Activated CD4-positive, alpha-beta memory T cell treated with anti-CD3 and anti-CD28 coated beads, Interleukin-2, amount 10 ng/mL, durations not matched to agents 7 days and 5 days (primary cell): ENCODE results near the gene CDK5R1. TPM values are rescaled to one million over a fixed set of nuclear protein-coding genes. Genes with fewer than 3 reads are reported as not detected.

Source experiments
- CTCF ChIA-PET: fragments of 350-600 bp; sonication (Branson Sonifier 250); formaldehyde crosslinking; loops from one replicate; lab custom pipeline; 2021; ENCODE audit warnings: antibody characterized with exemption, inconsistent platforms; lab: Charles Lee
- POLR2A ChIA-PET: fragments of 350-600 bp; sonication (Branson Sonifier 250); formaldehyde crosslinking; loops from one replicate; lab custom pipeline; 2021; ENCODE audit warnings: antibody characterized with exemption; lab: Charles Lee
- DNase-seq: peaks from one replicate; pipeline ENCODE4 v3.0.0-alpha.2; 2020
- H3K27ac Mint-ChIP-seq: one replicate; pipeline ENCODE4 v1.8.0; 2021; ENCODE audit warnings: mild to moderate bottlenecking, mixed read lengths
- H3K27me3 Mint-ChIP-seq: one replicate; pipeline ENCODE4 v1.8.0; 2021; ENCODE audit warnings: mixed read lengths
- H3K36me3 Mint-ChIP-seq: one replicate; pipeline ENCODE4 v1.8.0; 2021; ENCODE audit warnings: low read depth, mixed read lengths
- H3K4me1 Mint-ChIP-seq: one replicate; pipeline ENCODE4 v1.8.0; 2021; ENCODE audit warnings: mixed read lengths
- H3K4me3 Mint-ChIP-seq: one replicate; pipeline ENCODE4 v1.8.0; 2021; ENCODE audit warnings: mild to moderate bottlenecking, mixed read lengths
- H3K9me3 Mint-ChIP-seq: one replicate; pipeline ENCODE4 v1.8.0; 2021; ENCODE audit warnings: mixed read lengths
- total RNA-seq, 2 experiments: library from RNA; stranded (reverse); gene quantifications; one replicate each; pipeline ENCODE4 v1.2.3, GENCODE V29; 2021

The CDK5R1 gene
- total RNA-seq, 2 experiments from 2014 or later: 7.4 to 7.9 TPM

- Mint-ChIP-seq H3K9me3 (no peaks in the 10 kb centered on the region), H3K27ac (no peak overlapping the region), H3K4me1 (no peaks in the 10 kb centered on the region), H3K27me3 (no peaks in the 10 kb centered on the region), H3K36me3 (peaks cover 80% of the 10 kb centered on the region), H3K4me3 (no peak overlapping the region)
- ChIA-PET POLR2A (no interaction called here), CTCF (interaction anchor here (2.1 to 2.5 kb wide), 2 partner anchors 13 kb away, joined by 5 to 6 read pairs; no protein-coding TSS in a partner anchor)
- DNase-seq: no peak
These were observed 11.5 kb upstream of the CDK5R1 start for GRCh38 chr17:32475258-32475657.

- no peak overlapping the region for H3K4me3 Mint-ChIP-seq
- ChIA-PET CTCF (interaction anchor here (2.1 kb wide), 1 partner anchor 15 kb away, joined by 6 read pairs; no protein-coding TSS in a partner anchor), POLR2A (no interaction called here)
- H3K36me3 Mint-ChIP-seq: peaks cover 81% of the 10 kb centered on the region
- H3K27me3 Mint-ChIP-seq: no peaks in the 10 kb centered on the region
- DNase-seq: no peak
- H3K4me1 Mint-ChIP-seq: no peaks in the 10 kb centered on the region
- H3K9me3 Mint-ChIP-seq: no peaks in the 10 kb centered on the region
- no peak overlapping the region for H3K27ac Mint-ChIP-seq
These were observed 9.6 kb upstream of the CDK5R1 start for GRCh38 chr17:32477220-32477619.

DNA sequence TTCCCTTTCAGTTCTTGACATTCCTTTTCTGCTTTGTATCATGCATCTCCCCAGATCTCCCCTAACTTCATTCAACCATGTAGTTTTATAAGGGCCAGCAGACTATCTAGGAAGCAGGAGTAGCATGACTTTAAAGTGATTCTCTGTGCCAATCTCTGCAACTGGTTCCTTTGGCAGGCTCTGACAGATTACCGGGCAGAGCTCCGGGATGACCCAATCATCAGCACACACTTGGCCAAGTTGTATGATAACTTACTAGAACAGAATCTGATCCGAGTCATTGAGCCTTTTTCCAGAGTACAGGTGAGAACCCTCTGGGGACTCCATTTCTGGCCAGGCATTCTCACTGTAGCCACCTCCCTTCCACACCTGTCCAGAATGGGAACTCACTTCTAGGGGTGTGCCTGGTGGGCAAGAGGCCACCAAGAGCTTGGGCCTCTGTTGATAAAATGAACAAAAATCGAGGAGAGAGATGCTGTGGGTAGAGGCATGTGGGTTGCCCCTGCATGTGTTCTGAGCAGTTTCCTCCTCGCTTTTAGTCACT is 7.6 kb upstream of the CDK5R1 start:
- no peak for DNase-seq
- H3K4me3 Mint-ChIP-seq: no peak overlapping the region
- no peak overlapping the region for H3K27ac Mint-ChIP-seq
- CTCF ChIA-PET: interaction anchor here (2.0 kb wide), 1 partner anchor 16 kb away, joined by 5 read pairs; no protein-coding TSS in a partner anchor
- POLR2A ChIA-PET: no interaction called here
- H3K9me3 Mint-ChIP-seq: no peaks in the 10 kb centered on the region
- H3K4me1 Mint-ChIP-seq: peaks cover 3% of the 10 kb centered on the region
- H3K36me3 Mint-ChIP-seq: peaks cover 76% of the 10 kb centered on the region
- H3K27me3 Mint-ChIP-seq: no peaks in the 10 kb centered on the region

DNA sequence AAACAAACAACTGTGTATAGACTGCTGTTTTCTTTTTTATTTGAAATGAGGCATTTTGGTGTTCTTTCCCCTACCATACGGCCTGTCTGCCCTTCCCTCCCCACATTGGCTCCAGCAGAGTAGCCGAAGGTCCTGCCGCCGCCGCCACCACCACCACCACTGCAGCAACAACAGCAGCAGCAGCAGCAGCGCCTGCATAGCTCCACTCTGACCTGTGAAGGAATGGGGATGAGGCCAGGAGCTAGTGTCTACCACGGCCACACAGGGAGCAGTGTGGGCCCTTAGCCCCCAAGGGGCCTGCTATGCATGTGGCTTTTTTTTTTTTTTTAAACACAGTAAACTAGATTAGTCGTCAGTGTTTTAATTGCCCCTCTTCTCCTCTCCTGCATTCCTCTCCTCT is 5.6 kb upstream of the CDK5R1 start:
- DNase-seq: no peak
- Mint-ChIP-seq H3K27me3 (no peaks in the 10 kb centered on the region), H3K36me3 (peaks cover 58% of the 10 kb centered on the region), H3K4me1 (peaks cover 8% of the 10 kb centered on the region), H3K9me3 (no peaks in the 10 kb centered on the region), H3K4me3 (no peak overlapping the region), H3K27ac (no peak overlapping the region)
- CTCF ChIA-PET: interaction anchor here (1.0 to 1.2 kb wide), 3 partner anchors 10 to 42 kb away, joined by 3 to 7 read pairs (median 3); no protein-coding TSS in a partner anchor
- POLR2A ChIA-PET: no interaction called here

DNA sequence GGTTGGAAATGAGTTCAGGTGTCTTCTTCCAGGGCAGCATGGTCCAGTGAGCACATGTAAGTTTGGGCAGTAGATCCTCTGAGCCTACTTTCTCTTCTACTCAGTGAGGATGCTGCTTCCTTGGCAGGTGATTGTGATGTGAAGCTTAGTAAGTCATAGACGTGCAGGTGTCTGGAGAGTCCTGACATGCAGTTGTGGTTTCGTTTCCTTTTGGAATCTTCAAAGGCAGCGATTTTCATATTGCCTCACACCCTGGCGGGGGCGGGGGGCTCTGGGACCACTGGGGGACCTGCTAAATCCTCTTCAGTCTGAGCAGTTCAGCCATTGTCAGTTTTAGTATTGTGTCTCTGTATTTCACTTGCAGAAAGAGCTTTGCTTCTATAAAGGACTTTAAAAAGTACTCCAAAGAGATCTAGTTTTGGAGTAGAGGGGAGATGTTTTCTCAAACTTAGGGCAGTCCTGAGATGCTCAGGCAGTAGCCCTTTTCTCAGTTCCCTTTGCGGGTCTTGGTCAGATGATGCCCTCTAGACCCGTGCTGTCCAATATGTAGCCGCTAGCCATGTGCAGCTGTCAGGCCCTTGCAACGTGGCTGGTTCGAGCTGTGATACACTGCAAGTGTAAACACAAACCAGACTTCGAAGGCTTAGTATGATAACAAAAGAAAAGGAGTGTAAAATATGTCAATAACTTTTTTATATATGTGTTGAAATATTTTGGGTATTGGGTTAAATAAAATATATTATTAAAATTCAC is 4.0 kb upstream of the CDK5R1 start:
- H3K36me3 Mint-ChIP-seq: peaks cover 47% of the 10 kb centered on the region
- H3K27ac Mint-ChIP-seq: peak overlapping the region; percentile 3
- H3K4me3 Mint-ChIP-seq: no peak overlapping the region
- H3K4me1 Mint-ChIP-seq: peaks cover 11% of the 10 kb centered on the region
- ChIA-PET POLR2A (interaction anchor here (0.6 to 1.3 kb wide), 5 partner anchors 9 to 39 kb away, joined by 3 to 6 read pairs (median 3); partner anchors contain the start of gene PSMD11), CTCF (interaction anchor here (1.4 to 2.0 kb wide), 2 partner anchors 18 to 275 kb away, joined by 3 to 8 read pairs; no protein-coding TSS in a partner anchor)
- H3K9me3 Mint-ChIP-seq: no peaks in the 10 kb centered on the region
- no peak for DNase-seq
- no peaks in the 10 kb centered on the region for H3K27me3 Mint-ChIP-seq

DNA sequence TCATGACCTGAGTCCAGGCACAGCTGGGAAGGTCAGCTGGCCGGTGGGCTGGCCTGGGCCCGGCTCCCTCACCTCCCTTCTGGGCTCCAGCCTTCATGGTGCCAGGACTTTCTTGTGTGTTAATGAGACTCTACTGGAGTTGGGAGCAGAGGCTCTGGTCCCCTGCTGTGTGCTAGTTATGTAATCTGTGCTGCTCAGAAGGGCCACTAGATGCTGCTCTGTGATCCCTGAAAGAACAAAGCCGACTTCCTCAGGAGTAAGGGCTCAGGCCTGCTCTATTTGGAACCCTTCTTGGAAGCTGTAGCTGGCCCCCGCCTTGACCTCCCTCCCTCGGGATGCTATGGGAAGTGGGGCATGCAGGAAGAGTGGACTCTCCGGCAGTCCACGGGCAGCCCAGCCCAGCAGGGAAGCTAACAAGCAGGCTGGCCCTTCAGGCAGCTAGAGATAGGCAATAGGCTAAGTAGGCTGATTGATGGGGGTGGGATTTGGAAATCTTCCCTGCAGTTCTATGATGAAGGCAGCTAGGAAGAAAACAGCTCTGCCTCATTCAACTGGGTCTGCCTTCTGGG is 3.3 kb upstream of the CDK5R1 start:
- Mint-ChIP-seq H3K4me1 (peaks cover 18% of the 10 kb centered on the region), H3K4me3 (no peak overlapping the region), H3K27me3 (no peaks in the 10 kb centered on the region), H3K27ac (peak overlapping the region; percentile 32), H3K9me3 (no peaks in the 10 kb centered on the region), H3K36me3 (peaks cover 48% of the 10 kb centered on the region)
- POLR2A ChIA-PET: interaction anchor here (0.6 to 1.8 kb wide), 6 partner anchors 19 to 271 kb away, joined by 3 to 6 read pairs (median 4); partner anchors contain the start of gene PSMD11
- peak; percentile 45 for DNase-seq
- CTCF ChIA-PET: interaction anchor here (0.7 to 4.1 kb wide), 9 partner anchors 19 to 274 kb away, joined by 3 to 25 read pairs (median 6); no protein-coding TSS in a partner anchor

GRCh38 chr17:32484041-32484461 is 2.7 kb upstream of the CDK5R1 start:
- H3K4me3 Mint-ChIP-seq: no peak overlapping the region
- ChIA-PET CTCF (interaction anchor here (0.7 to 4.1 kb wide), 9 partner anchors 20 to 274 kb away, joined by 3 to 25 read pairs (median 6); no protein-coding TSS in a partner anchor), POLR2A (interaction anchor here (0.7 to 1.8 kb wide), 4 partner anchors 20 to 271 kb away, joined by 3 to 5 read pairs (median 4); no protein-coding TSS in a partner anchor)
- peaks cover 49% of the 10 kb centered on the region for H3K36me3 Mint-ChIP-seq
- peaks cover 23% of the 10 kb centered on the region for H3K4me1 Mint-ChIP-seq
- no peaks in the 10 kb centered on the region for H3K9me3 Mint-ChIP-seq
- DNase-seq: no peak
- no peaks in the 10 kb centered on the region for H3K27me3 Mint-ChIP-seq
- peak overlapping the region; percentile 55 for H3K27ac Mint-ChIP-seq

GRCh38 chr17:32484628-32485027 is 2.2 kb upstream of the CDK5R1 start:
- Mint-ChIP-seq H3K36me3 (peaks cover 49% of the 10 kb centered on the region), H3K9me3 (no peaks in the 10 kb centered on the region), H3K4me1 (peaks cover 29% of the 10 kb centered on the region), H3K27me3 (no peaks in the 10 kb centered on the region), H3K27ac (no peak overlapping the region), H3K4me3 (no peak overlapping the region)
- ChIA-PET CTCF (interaction anchor here (1.4 to 4.1 kb wide), 4 partner anchors 23 to 174 kb away, joined by 5 to 25 read pairs (median 8); no protein-coding TSS in a partner anchor), POLR2A (interaction anchor here (1.2 to 1.8 kb wide), 2 partner anchors 35 to 270 kb away, joined by 3 to 5 read pairs; no protein-coding TSS in a partner anchor)
- DNase-seq: no peak

DNA sequence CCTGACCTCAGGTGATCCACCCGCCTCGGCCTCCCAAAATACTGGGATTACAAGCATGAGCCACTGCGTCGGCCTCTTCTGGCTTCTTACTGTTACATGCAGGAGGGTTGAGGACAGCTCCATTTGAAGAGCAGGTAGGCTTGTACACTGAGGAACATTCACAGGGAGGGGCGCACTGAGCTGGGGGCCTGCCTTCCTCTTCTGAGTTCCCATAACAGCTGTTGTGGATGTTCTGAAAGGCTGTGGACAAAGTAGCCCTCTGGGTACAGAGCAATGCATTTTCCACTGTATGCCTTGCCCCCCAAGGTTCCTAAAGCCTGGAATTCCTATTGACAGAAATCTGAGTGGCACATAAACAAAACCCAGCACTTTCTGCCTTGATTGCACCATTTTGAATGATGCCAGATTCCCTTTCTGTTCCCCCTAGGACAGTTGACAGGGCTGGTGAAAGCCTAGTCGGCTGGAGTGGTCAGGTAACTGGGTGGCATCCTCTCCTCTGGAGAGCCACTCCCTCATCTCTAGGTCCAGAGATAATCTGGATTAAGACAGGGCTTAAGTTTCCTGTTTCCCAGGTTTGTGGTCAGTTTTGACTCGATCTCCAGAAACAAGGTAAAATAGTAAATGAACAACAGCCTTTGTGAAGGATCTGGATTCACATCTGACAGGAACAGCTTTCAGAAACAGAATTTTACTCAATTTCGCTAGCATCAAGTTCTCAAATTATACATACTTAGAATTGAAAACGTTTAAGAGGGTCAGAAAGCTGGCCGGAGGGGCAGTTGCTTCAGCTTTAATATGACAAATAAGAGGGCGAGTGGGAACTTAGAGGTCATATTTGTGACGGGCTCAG is 1.3 kb upstream of the CDK5R1 start:
- H3K4me3 Mint-ChIP-seq: peak overlapping the region; percentile 63
- CTCF ChIA-PET: interaction anchor here (4.1 kb wide), 1 partner anchor 24 kb away, joined by 25 read pairs; no protein-coding TSS in a partner anchor
- H3K27ac Mint-ChIP-seq: peak overlapping the region; percentile 40
- peaks cover 49% of the 10 kb centered on the region for H3K36me3 Mint-ChIP-seq
- no peaks in the 10 kb centered on the region for H3K27me3 Mint-ChIP-seq
- DNase-seq: no peak
- no peaks in the 10 kb centered on the region for H3K9me3 Mint-ChIP-seq
- peaks cover 35% of the 10 kb centered on the region for H3K4me1 Mint-ChIP-seq
- POLR2A ChIA-PET: interaction anchor here (1.3 to 3.0 kb wide), 4 partner anchors 28 to 41 kb away, joined by 3 to 36 read pairs (median 10); partner anchors contain the start of gene PSMD11

DNA sequence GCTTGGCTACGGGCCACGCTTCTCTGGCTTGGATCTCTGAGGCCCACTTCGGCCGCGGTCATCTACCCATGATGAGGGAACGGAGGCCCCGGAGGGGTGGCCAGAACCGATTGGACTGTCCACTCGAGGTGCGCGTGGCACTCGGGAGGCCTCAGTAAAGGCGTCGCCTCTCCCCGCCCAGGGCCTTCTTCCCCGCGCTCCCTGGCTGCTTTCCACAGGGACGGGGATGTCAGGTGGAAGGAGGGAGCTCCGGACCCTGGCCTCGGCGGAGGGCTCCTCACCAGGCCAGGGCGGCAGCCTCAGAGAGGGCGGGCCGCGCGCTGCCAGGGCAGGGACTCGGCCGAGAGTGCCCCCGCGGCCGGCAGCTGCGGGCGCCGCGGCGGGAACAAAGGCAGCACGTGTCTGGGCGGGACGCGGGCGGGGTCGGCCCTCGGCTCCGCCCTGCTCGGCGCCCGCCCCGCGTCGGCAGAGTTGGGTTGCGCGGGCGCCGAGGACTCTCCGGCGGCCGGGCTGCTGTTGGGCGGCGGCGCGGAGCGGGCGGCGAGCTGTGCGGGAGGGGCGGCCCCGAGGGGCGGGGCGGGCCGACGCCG is 587 bp upstream of the CDK5R1 start:
- DNase-seq: peak; percentile 67
- ChIA-PET CTCF (interaction anchor here (0.7 to 4.1 kb wide), 4 partner anchors 23 to 103 kb away, joined by 3 to 25 read pairs (median 4); no protein-coding TSS in a partner anchor), POLR2A (interaction anchor here (0.5 to 3.0 kb wide), 7 partner anchors 11 to 462 kb away, joined by 3 to 36 read pairs (median 3); partner anchors contain the start of gene PSMD11)
- peaks cover 47% of the 10 kb centered on the region for H3K36me3 Mint-ChIP-seq
- H3K27me3 Mint-ChIP-seq: no peaks in the 10 kb centered on the region
- no peak overlapping the region for H3K27ac Mint-ChIP-seq
- no peaks in the 10 kb centered on the region for H3K9me3 Mint-ChIP-seq
- H3K4me3 Mint-ChIP-seq: peak overlapping the region; percentile 63
- H3K4me1 Mint-ChIP-seq: peaks cover 42% of the 10 kb centered on the region

DNA sequence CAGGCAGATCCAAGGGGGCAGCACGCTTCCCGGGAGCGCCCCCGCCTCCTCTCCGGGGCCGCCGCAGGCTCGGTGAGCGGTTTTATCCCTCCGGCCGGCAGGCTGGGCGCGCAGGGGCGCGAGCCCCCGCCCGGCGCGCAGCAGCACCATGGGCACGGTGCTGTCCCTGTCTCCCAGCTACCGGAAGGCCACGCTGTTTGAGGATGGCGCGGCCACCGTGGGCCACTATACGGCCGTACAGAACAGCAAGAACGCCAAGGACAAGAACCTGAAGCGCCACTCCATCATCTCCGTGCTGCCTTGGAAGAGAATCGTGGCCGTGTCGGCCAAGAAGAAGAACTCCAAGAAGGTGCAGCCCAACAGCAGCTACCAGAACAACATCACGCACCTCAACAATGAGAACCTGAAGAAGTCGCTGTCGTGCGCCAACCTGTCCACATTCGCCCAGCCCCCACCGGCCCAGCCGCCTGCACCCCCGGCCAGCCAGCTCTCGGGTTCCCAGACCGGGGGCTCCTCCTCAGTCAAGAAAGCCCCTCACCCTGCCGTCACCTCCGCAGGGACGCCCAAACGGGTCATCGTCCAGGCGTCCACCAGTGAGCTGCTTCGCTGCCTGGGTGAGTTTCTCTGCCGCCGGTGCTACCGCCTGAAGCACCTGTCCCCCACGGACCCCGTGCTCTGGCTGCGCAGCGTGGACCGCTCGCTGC is 832 bp downstream of the CDK5R1 start:
- no peaks in the 10 kb centered on the region for H3K9me3 Mint-ChIP-seq
- peak; percentile 42 for DNase-seq
- peak overlapping the region; percentile 84 for H3K4me3 Mint-ChIP-seq
- H3K27ac Mint-ChIP-seq: peak overlapping the region; percentile 52
- POLR2A ChIA-PET: interaction anchor here (0.9 to 4.0 kb wide), 7 partner anchors 16 to 479 kb away, joined by 3 to 36 read pairs (median 6); partner anchors contain the start of gene PSMD11
- H3K27me3 Mint-ChIP-seq: no peaks in the 10 kb centered on the region
- H3K4me1 Mint-ChIP-seq: peaks cover 54% of the 10 kb centered on the region
- peaks cover 38% of the 10 kb centered on the region for H3K36me3 Mint-ChIP-seq
- CTCF ChIA-PET: interaction anchor here (0.8 to 4.1 kb wide), 6 partner anchors 24 to 293 kb away, joined by 3 to 25 read pairs (median 4); no protein-coding TSS in a partner anchor
